Epidermal melanocyte (primary cell): ENCODE measurements around the gene CDH13.

ENCODE experiments used
- DNase-seq: peaks from one replicate; pipeline ENCODE4 v3.0.0; 2011; ENCODE audit warnings: low spot score; ENCODE audit not compliant: insufficient read length

CDH13 gene

GRCh38 chr16:83109490-83110125 lies 482.8 kb downstream of the CDH13 start:
- no peak for DNase-seq

GRCh38 chr16:83110269-83110668 lies 483.5 kb downstream of the CDH13 start:
- DNase-seq, result no peak

GRCh38 chr16:83113317-83113716 lies 486.5 kb downstream of the CDH13 start:
- peak; percentile 56 for DNase-seq

- no peak for DNase-seq
Observed at GRCh38 chr16:83113811-83114210, 487.0 kb downstream of the CDH13 start.

GRCh38 chr16:83115491-83116232 lies 488.9 kb downstream of the CDH13 start:
- no peak for DNase-seq

DNA sequence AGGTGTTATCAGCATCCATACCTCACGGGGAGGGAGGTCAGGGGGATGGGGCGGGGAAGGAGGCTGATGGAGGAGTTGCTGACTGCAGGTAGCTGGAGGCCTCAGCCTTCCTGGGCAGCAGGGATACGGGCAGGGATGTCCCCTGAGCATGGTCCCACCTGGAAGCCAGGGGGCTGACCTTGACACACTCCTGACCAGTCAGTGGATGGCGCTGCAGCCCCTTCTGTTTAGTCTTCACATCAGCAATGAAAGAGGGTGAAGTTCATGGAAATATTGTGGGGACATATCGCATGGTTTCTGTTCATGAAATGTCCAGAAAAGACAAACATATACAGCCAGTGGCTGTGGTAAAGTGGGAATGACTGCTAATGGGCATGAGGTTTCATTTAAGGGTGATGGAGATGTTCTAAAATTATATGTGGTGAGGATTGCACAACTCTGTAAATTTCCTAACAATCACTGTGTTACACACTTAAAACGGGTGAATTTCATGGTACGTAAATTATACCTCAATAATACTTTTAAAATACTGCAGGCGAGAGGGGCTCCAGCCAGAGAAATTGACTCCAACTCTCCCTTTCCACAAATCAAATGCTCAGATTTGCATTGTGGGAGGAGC lies 489.6 kb downstream of the CDH13 start:
- no peak for DNase-seq

DNA sequence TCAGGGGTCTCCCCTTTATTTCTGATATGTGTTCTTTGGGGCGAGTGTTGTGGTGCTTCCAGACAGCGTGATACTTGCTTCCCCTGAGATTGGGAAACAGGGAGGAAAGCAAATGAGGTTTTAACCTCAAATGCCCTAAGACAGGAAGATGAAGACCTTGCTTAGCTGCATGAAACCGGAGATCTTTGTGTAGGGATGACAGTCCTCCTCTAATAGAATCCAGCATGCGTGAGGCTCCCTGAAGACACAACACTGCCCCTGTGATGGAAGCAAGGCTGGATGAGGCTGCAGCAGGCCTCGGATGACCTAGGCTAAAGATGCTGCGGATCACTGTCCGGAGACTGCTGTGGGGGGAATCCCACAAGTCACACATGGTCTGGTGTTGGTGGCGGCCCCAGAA lies 491.0 kb downstream of the CDH13 start:
- no peak for DNase-seq

GRCh38 chr16:83118365-83118764 lies 491.6 kb downstream of the CDH13 start:
- no peak for DNase-seq

- no peak for DNase-seq
Observed at GRCh38 chr16:83125999-83126568, 499.3 kb downstream of the CDH13 start.

DNA sequence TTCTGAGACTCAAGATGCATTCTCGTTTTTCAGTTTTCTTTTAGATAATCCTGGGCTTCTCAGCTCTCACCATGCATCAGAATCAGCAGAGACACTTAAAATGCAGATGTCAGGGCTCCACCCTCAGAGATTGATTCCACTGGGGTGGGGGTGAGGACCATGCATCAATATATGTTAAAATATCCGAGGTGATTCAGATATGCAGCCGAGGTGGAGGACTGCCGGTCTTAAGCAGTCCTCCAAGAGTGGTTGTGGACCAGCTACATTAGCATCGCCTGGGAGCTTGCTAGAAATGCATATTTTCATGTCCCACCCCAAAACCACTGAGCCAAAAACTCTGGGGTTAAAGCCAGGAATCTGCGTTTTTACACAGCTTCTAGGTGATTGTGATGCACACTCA lies 501.3 kb downstream of the CDH13 start:
- no peak for DNase-seq

- no peak for DNase-seq
Observed at GRCh38 chr16:83130039-83130438, 503.3 kb downstream of the CDH13 start.

- no peak for DNase-seq
Observed at GRCh38 chr16:83134638-83135037, 507.9 kb downstream of the CDH13 start.

DNA sequence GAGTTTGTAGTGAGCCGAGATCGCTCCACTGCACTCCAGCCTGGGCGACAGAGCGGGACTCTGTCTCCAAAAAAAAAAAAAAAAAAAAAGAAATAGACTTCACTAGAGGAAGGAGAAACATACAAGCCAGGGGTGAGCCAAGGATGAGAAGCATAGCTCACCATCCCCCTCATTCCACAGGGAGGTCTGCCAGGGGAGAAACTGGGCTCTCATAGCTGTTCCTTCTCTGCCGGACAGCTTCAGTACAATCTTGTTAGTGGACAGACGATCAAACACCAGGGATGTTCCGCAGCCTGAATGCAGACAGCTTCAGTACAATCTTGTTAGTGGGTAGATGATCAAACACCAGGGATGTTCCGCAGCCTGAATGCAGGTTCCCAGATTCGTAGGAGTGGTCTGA lies 509.6 kb downstream of the CDH13 start:
- no peak for DNase-seq

DNA sequence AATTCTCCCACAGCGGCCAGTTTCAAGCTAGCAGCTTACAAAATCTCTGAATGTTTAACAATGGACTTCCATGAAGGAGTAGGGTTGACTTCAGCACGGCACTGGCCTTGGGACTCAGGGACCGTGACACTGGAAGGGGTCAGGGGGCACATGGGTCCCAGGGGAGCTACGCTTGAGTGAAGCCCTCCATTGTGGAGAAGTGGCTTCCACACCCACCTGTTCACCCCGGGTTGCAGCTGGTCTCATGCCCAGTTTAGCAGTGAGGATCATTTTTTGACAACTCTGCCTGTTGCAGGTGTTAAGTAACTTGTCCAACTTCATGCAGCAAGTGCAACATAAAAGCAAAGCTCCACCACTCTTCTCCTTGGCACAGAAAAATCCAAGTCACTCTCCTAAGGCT lies 510.2 kb downstream of the CDH13 start:
- DNase-seq, result no peak

DNA sequence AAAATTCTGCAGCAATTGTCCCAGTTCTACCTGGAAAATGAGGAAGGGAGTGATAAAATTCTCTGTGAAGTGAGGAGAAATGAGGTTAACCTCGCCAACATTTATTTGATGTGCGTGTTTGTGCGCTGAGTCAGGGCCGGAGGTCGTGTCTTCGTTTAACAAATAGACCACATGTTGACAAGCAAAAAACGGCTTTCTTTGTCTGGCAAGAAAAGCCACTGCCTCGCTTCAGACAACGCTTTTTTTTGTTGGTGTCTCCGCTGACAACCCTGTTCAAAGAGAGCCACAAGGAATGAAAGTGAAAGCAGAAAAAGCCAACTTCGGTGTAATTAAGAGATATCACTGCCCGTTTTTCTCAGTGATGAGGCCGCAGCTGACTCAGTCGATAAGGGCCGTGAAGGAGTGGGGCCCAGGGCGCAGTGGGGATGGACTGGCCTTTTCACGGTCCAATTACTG lies 510.6 kb downstream of the CDH13 start:
- peak; percentile 59 for DNase-seq

GRCh38 chr16:83137894-83138293 lies 511.1 kb downstream of the CDH13 start:
- no peak for DNase-seq

DNA sequence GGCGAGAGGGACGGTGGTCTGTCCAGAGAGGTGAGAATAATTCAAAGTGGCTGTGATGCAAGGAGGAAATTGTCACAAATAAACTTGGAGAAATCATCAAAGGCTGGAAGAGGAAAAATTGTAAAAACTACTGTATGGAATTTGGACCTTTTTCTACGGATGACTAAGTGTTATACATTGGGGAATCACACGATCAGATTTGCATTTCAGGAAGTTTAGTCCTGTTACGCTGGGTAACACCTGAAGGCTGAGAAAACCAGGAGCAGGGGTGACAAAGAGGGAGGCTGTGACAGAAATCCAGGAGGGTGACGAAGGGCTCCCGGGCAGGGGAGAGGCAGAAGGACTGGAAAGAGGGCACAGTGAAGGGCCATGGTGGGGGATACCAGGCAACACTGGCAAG lies 511.7 kb downstream of the CDH13 start:
- DNase-seq, result no peak

GRCh38 chr16:83138976-83139690 lies 512.4 kb downstream of the CDH13 start:
- no peak for DNase-seq

DNA sequence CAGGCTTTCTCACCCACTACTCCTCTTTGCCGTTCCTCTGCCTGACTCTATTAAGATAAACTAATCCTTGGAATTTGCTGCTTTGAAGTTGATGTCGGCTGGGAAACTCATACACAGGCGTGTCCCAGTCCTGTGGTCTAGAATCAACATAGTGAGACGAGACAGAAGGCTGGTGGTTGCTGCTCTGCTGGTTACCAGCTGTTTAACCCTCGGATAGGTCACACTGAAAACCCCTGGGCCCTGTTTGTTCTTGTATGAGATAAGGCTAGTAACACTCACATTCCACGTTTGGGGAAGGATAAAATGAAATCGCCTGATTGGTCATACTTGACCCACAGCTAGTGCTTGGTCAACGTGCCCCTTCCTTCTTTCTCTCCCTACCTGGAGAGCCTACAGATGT lies 517.0 kb downstream of the CDH13 start:
- DNase-seq, result no peak

DNA sequence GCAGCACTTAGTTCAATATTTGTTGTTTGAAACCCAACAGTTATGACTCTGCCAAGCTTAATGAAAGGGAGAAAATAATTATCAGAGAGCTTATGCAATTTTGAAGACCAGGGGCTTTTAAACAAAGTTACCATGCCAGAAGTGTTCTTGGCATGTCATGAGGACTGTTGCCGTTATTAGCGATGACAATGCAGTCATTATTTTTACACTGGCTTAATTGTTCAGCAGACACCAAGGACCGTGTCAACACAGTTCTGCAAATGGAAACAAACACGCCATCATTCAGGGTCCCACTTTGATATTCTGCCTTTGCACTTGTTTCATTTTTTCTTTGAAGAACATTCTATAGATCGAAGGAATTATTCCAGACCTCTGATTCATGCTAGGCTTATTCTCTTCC lies 518.5 kb downstream of the CDH13 start:
- no peak for DNase-seq

DNA sequence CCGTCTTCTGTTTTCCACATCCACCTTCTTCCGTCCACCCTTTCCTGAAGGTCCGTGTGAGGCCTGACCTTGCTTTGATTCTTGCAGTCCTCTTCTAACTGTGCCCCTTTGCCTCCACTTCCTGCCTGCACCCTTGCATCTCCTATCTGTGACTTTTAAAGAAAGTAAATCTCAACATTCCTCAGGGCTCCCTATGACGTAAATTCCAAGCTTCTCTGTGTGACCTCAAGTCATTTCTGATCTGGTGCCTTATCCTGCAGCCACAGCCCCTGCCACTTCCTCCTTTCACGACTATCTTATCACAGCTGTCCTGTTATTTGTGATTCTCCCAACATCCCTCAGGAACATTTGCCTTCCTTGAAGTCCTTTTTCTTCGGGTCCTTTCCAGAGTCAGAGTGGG lies 520.5 kb downstream of the CDH13 start:
- DNase-seq, result no peak
